HepG2 (cell line): ENCODE data around the gene NR3C2. TPM values are rescaled to one million over a fixed set of nuclear protein-coding genes. Genes with fewer than 3 reads are reported as not detected.

ENCODE experiments used
- ATAC-seq: fragments of 200-7000 bp; cut with Tn5 transposase; 3 replicates; pipeline ENCODE4 v1.9.1; 2020; ENCODE audit warnings: mild to moderate bottlenecking, moderate library complexity
- BruUV-seq: library from RNA; stranded (reverse); fragments of 400-500 nt; replicated peaks from 2 replicates; lab custom pipeline; 2021; lab: Mats Ljungman, UMichigan
- CTCF ChIA-PET: fragments of 300-600 bp; formaldehyde crosslinking; extraction: SDS; loops from one replicate; lab custom pipeline; 2021; ENCODE audit warnings: low total read pairs, inconsistent platforms, low intra/inter-chr PET ratio; lab: Yijun Ruan, JAX
- POLR2A ChIA-PET: fragments of 350-600 bp; sonication (Branson Sonifier 250); formaldehyde crosslinking; loops from one replicate; lab custom pipeline; 2020; ENCODE audit warnings: antibody characterized with exemption, inconsistent platforms; lab: Yijun Ruan, JAX
- DNase-seq: peaks from one replicate; pipeline ENCODE4 v3.0.0-alpha.2; 2015; ENCODE audit warnings: low spot score
- FAIRE-seq: peaks from 3 replicates; lab custom pipeline; 2011; peaks lifted over from hg19 to GRCh38; lab: Jason Lieb, UNC
- H2AFZ ChIP-seq: one replicate; pipeline ENCODE4 v1.6.1; 2011; ENCODE audit warnings: low read length, inconsistent platforms
- H3K27ac ChIP-seq: fragments of 300-600 bp; 3 replicates; pipeline ENCODE4 v1.8.0; 2011; ENCODE audit warnings: mixed run types, mild to moderate bottlenecking, mixed read lengths, low read length, inconsistent platforms; ENCODE audit not compliant: insufficient read depth; ENCODE audit errors: extremely low read length
- H3K27me3 ChIP-seq, 2 experiments: fragments of 200-600 bp in 1 of 2; 2 replicates in 1 of 2; 3 replicates in 1 of 2; pipeline versions ENCODE4 v1.6.0 to v1.8.0; 2011; ENCODE audit warnings: low read length in 2 of 2, mild to moderate bottlenecking in 2 of 2, moderate library complexity in 2 of 2, inconsistent platforms in 1 of 2; ENCODE audit not compliant: insufficient read depth in 2 of 2, control insufficient read depth in 1 of 2
- H3K36me3 ChIP-seq, 2 experiments: fragments of 200-600 bp in 1 of 2; replicated peaks in 1 of 2; 2 replicates in 1 of 2; 3 replicates in 1 of 2; pipeline versions ENCODE4 v1.5.1 to v1.8.0; 2011; ENCODE audit warnings: low read length in 2 of 2, inconsistent platforms in 1 of 2; ENCODE audit not compliant: insufficient read depth in 2 of 2, control insufficient read depth in 1 of 2
- H3K4me1 ChIP-seq: 2 replicates; pipeline ENCODE4 v1.5.1; 2012; ENCODE audit warnings: low read length, inconsistent platforms; ENCODE audit not compliant: insufficient read depth
- H3K4me2 ChIP-seq: 2 replicates; pipeline ENCODE4 v1.6.0; 2011; ENCODE audit warnings: low read depth, low read length, inconsistent platforms
- H3K4me3 ChIP-seq, 3 experiments: fragments of 200-600 bp in 1 of 3; sonication (generic), shearing (Covaris generic) in 1 of 3; replicated peaks in 1 of 3; 2 replicates each; pipeline ENCODE4 v1.5.1; 2011 to 2016; ENCODE audit warnings: low read length in 3 of 3, inconsistent platforms in 2 of 3, low read depth in 2 of 3, mild to moderate bottlenecking in 2 of 3, control low read depth in 1 of 3, mixed read lengths in 1 of 3; ENCODE audit not compliant: insufficient read depth in 1 of 3
- H3K79me2 ChIP-seq: one replicate; pipeline ENCODE4 v1.6.1; 2011; ENCODE audit warnings: low read length, inconsistent platforms; ENCODE audit not compliant: insufficient read depth
- H3K9ac ChIP-seq: 2 replicates; pipeline ENCODE4 v1.6.0; 2011; ENCODE audit warnings: mild to moderate bottlenecking, low read depth, low read length, inconsistent platforms; ENCODE audit not compliant: insufficient read depth
- H3K9me3 ChIP-seq: 2 replicates; pipeline ENCODE4 v1.5.1; 2012; ENCODE audit warnings: mild to moderate bottlenecking, low read length
- H4K20me1 ChIP-seq: 2 replicates; pipeline ENCODE4 v1.6.0; 2011; ENCODE audit warnings: inconsistent platforms, mild to moderate bottlenecking, low read length, moderate library complexity; ENCODE audit not compliant: insufficient read depth
- CC2D1A ChIP-seq: sonication (generic); formaldehyde crosslinking; IDR thresholded peaks from 2 replicates; pipeline ENCODE4 v1.8.1; 2023; ENCODE audit warnings: mild to moderate bottlenecking, missing genetic modification reagents
- DR1 ChIP-seq: sonication (generic); formaldehyde crosslinking; IDR thresholded peaks from 2 replicates; pipeline ENCODE4 v1.8.0; 2021; ENCODE audit warnings: mild to moderate bottlenecking, missing genetic modification reagents, inconsistent platforms
- ZNF275 ChIP-seq: sonication (generic); formaldehyde crosslinking; IDR thresholded peaks from 2 replicates; pipeline ENCODE4 v1.8.0; 2022; ENCODE audit warnings: missing genetic modification reagents, mild to moderate bottlenecking, inconsistent platforms, borderline replicate concordance
- ZNF282 ChIP-seq: fragments of 450-650 bp; IDR thresholded peaks from 2 replicates; pipeline ENCODE4 v1.6.1; 2018; ENCODE audit not compliant: partially characterized antibody
- ZNF441 ChIP-seq: sonication (generic); formaldehyde crosslinking; IDR thresholded peaks from 2 replicates; pipeline ENCODE4 v1.7.0; 2021; ENCODE audit warnings: missing genetic modification reagents, borderline replicate concordance
- ZNF691 ChIP-seq: sonication (generic); formaldehyde crosslinking; IDR thresholded peaks from 2 replicates; pipeline ENCODE4 v1.4.0; 2020; ENCODE audit warnings: missing genetic modification reagents, low read depth, mild to moderate bottlenecking, borderline replicate concordance
- WGBS: methylation state at CpG from one replicate; pipeline ENCODE4 v1.1.6; 2017; ENCODE audit warnings: low lambda C conversion rate; 5-methylcytosine and 5-hydroxymethylcytosine counted together
- in situ Hi-C: cut with HindIII; loops from 2 replicates; pipeline ENCODE4 v1.10.0; 2017; ENCODE audit warnings: low pct_unique_long_range_greater_than_20kb; ENCODE audit not compliant: extremely low pct_ligation_motif_present
- intact Hi-C: fragments of 100-400 bp; cut with micrococcal nuclease; formaldehyde crosslinking; loops from one replicate; pipeline ENCODE4 v1.10.0; 2022; ENCODE audit not compliant: unreplicated experiment
- polyA plus RNA-seq, 8 experiments: library from polyadenylated mRNA; depleted of rRNA in 3 of 8; stranded (reverse) in 7 of 8; unstranded in 1 of 8; fragments of >200 nt; fragmentation: Illumina TruSeq in 4 of 8; extraction: Trizol in 4 of 8; gene quantifications; 2 replicates each; pipeline versions ENCODE4 v1.2.1 to v1.2.3, GENCODE V29; 2011 to 2016; ENCODE audit warnings: low read depth in 4 of 8, missing spikeins in 1 of 8, mixed read lengths in 1 of 8; ENCODE audit not compliant: insufficient read depth in 1 of 8
- total RNA-seq, 5 experiments: library from RNA; depleted of rRNA; stranded (reverse); fragments of >200 nt; fragmentation: Illumina TruSeq; extraction: Trizol; gene quantifications; 2 replicates each; pipeline ENCODE4 v1.2.3, GENCODE V29; 2016; ENCODE audit warnings: low read depth in 1 of 5
- TF ChIP-seq, protein P1 (sequence below): sonication (generic); formaldehyde crosslinking; IDR thresholded peaks from 2 replicates; pipeline ENCODE4 v1.9.0; 2021; ENCODE audit warnings: missing genetic modification reagents, borderline replicate concordance

Gene NR3C2
- total and polyA plus RNA-seq, 2 of the 13 experiments (the other 11 are each of a cell fraction or from before 2014, with no cell fraction given), result 0.26 to 0.46 TPM

GRCh38 chr4:148390311-148390710 lies 51.9 kb downstream of the NR3C2 start:
- Histone ChIP-seq H3K79me2 (no peaks in the 10 kb centered on the region), H3K27me3 (no peaks in the 10 kb centered on the region), H3K9ac (no peak overlapping the region), H3K27ac (no peak overlapping the region), H3K4me1 (no peaks in the 10 kb centered on the region), H3K9me3 (no peaks in the 10 kb centered on the region), H2AFZ (no peak overlapping the region), H4K20me1 (no peaks in the 10 kb centered on the region), H3K4me3 (no peak overlapping the region), H3K4me2 (no peak overlapping the region), H3K36me3 (no peaks in the 10 kb centered on the region)
- DNase-seq (no peak), FAIRE-seq (no peak), ATAC-seq (no peak)
- ChIA-PET POLR2A (no interaction called here), CTCF (no interaction called here)
- intact Hi-C loops, result no loop called here
- no TSS peak for BruUV-seq
- in situ Hi-C loops, result no loop called here
- 8% methylated on average over 3 of the region's 3 CpGs for WGBS
- TF ChIP-seq ZNF441 (CRISPR knock-in tag) (no peak), DR1 (CRISPR knock-in tag) (no peak), ZNF691 (CRISPR knock-in tag) (no peak), ZNF282 (no peak), ZNF275 (CRISPR knock-in tag) (no peak), CC2D1A (CRISPR knock-in tag) (no peak)
- TF ChIP-seq, protein P1, sequence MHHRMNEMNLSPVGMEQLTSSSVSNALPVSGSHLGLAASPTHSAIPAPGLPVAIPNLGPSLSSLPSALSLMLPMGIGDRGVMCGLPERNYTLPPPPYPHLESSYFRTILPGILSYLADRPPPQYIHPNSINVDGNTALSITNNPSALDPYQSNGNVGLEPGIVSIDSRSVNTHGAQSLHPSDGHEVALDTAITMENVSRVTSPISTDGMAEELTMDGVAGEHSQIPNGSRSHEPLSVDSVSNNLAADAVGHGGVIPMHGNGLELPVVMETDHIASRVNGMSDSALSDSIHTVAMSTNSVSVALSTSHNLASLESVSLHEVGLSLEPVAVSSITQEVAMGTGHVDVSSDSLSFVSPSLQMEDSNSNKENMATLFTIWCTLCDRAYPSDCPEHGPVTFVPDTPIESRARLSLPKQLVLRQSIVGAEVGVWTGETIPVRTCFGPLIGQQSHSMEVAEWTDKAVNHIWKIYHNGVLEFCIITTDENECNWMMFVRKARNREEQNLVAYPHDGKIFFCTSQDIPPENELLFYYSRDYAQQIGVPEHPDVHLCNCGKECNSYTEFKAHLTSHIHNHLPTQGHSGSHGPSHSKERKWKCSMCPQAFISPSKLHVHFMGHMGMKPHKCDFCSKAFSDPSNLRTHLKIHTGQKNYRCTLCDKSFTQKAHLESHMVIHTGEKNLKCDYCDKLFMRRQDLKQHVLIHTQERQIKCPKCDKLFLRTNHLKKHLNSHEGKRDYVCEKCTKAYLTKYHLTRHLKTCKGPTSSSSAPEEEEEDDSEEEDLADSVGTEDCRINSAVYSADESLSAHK (CRISPR knock-in tag), result no peak
